HL-60 (cell line): ENCODE data around the gene PTPRJ.
"Not testable (repeated sequence)": the region's sequence is repeated elsewhere in the genome, so short reads cannot be mapped to it uniquely, and the experiment has no call there.

Experiments used
- CTCF ChIP-seq: IDR thresholded peaks from one replicate; pipeline ENCODE4 v1.5.1; 2011; ENCODE audit warnings: low read length, control low read depth, inconsistent platforms; ENCODE audit not compliant: insufficient read depth
- POLR2AphosphoS5 ChIP-seq: IDR thresholded peaks from 2 replicates; pipeline ENCODE4 v1.6.1; 2012; ENCODE audit warnings: low read depth
- REST ChIP-seq: IDR thresholded peaks from 2 replicates; pipeline ENCODE4 v1.6.1; 2012; ENCODE audit warnings: low read depth; ENCODE audit not compliant: insufficient replicate concordance
- SPI1 ChIP-seq: IDR thresholded peaks from 2 replicates; pipeline ENCODE4 v1.6.1; 2012; ENCODE audit warnings: low read depth, mild to moderate bottlenecking, borderline replicate concordance

GRCh38 chr11:47951504-47951903, 28.9 kb upstream of the PTPRJ start:
- TF ChIP-seq CTCF, REST, SPI1: not testable (repeated sequence)
- 0 out of 2 replicates have a peak, but pooled peaks have one; percentile 18 for TF ChIP-seq POLR2AphosphoS5
